CD4-positive, alpha-beta T cell treated with Interleukin-17A for 4 hours (primary cell): ENCODE results near the gene XIST.
"Not testable (repeated sequence)": the region's sequence is repeated elsewhere in the genome, so short reads cannot be mapped to it uniquely, and the experiment has no call there.

Experiments used
- DNase-seq: peaks from one replicate; pipeline ENCODE4 v3.0.0-alpha.2; 2020; ENCODE audit warnings: mixed read lengths

The XIST gene

GRCh38 chrX:73852467-73852866 lies at the start of gene XIST:
XIST (minus strand) TSS chrX:73852714.
- peak; percentile 75 for DNase-seq

- DNase-seq: not testable (repeated sequence)
Measured at GRCh38 chrX:73898315-73898714, 45.8 kb upstream of the XIST start.

DNA sequence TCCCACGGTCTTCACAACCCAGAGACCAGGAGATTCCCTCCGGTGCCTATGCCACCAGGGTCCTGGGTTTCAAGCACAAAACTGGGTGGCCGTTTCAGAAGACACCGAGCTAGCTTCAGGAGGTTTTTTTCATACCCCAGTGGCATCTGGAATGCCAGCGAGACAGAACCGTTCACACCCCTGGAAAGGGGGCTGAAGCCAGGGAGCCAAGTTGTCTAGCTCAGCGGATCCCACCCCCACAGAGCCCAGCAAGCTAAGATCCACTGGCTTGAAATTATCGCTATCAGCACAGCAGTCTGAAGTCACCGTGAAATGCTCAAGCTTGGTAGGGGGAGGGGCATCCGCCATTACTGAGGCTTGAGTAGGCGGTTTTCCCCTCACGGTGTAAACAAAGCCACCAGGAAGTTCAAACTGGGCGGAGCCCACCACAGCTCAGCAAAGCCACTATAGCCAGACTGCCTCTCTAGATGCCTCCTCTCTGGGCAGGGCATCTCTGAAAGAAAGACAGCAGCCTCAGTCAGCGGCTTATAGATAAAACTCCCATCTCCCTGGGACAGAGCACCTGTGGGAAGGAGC lies 40.1 kb upstream of the XIST start:
- DNase-seq: peak; percentile 56

- DNase-seq: not testable (repeated sequence)
Measured at GRCh38 chrX:73882260-73882659, 29.7 kb upstream of the XIST start.

DNA sequence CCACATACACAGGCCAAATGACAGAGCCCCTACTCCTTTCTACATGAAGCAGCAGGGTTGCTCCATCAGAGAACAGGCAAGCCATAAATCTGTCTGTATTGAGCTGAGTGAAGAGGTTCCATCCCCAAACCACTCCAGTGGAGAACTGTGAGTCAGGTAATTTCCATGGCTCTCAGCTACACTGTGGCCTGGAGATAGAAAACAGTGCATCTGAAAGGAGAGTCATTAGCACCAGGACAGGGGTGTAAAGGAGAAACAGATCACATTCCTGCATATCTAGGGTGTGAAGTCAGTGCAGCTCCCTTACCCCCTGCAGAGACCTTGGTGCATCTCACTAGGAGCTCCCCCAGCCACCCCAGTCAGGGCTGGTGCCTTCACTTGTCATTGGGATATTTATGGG lies 25.2 kb upstream of the XIST start:
- no peak for DNase-seq

DNA sequence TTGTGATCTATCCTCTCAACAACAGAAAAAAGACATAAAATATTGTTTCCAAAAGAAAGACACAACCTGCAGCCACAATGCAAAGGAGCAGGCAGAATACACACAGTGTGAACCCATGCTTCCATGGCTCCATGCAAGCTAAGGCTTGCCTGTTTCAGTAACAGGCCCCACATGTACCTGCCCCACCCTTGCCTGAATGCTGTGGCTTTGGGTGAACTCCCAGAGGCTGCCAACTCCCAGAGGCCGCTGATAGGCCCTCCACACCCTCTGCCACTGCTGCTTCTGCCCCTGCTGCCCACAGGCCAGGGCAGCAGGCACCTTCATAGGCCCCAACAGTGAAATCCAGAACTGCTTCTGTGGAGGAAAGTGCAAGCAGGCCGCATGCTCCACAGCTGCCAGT lies 24.4 kb upstream of the XIST start:
- DNase-seq: no peak

DNA sequence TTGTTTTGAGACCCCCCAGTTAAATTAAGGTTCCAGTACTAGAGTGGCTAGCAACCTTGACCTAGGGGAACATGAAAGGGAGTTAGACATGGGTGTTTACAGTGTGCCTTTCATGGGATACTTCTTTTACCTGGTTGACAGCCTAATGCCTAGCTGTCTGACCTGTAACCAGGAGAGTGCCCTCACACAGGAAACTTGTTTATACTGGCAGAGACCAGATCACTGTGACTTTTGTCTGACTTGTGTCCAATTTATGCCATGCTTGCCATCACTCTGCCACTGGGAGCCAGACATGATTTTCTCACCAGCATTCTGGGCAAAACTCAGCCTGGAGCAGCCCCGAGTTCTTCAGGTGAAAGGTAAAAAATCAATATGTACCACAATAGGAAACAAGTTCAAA lies 16.4 kb upstream of the XIST start:
- no peak for DNase-seq

DNA sequence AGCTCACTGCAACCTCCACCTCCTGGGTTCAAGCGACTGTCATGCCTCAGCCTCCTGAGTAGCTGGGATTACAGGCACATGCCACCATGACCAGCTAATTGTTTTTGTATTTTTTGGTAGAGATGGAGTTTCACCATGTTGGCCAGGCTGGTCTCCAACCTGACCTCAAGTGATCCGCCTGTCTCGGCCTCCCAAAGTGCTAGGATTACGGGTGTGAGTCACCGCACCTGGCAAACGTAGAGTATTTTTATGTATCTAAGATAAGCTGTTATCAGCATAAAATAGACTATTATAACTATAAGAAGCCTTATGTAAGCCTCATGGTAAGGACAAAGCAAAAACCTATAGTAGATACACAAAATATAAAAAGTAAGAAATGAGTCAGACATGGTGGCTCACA lies 14.6 kb upstream of the XIST start:
- no peak for DNase-seq

- DNase-seq: no peak
Measured at GRCh38 chrX:73863852-73864251, 11.3 kb upstream of the XIST start.

DNA sequence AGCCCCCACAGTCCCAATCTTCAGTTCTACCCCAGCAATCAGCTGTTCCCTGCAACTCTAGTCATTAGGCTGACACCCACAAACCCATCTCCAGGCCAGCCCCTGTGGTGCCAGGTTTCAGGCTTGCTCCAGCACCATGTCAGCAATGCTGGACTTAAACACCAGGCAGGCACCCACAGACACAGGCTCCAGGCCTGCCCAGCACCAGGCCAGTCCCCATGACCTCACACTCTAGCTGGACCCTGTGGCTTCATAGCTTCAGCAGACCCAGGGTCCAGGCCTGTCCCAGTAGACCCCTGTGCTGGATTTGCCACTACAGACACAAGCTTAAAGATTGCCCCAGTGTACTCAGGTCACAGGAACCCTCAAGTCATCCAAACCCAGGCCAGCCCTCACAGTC lies 10.8 kb upstream of the XIST start:
- no peak for DNase-seq

DNA sequence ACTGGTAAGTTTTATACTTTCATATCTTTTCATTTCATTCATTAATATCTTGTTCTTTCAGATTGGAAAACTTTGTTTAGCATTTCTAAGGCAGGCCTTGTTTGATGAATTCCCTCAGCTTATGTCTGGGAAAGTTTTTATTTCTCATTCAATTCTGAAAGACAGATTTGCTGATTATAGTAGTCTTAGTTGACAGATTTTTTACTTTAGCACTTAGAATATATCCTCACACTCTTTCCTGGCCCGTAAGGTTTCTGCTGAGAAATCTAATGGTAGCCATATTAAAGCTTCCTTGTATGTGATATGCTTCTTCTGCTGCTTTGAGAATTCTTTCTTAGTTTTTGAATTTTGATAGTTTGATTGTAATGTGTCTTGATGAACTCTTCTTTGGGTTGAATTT lies 7.1 kb upstream of the XIST start:
- no peak for DNase-seq

DNA sequence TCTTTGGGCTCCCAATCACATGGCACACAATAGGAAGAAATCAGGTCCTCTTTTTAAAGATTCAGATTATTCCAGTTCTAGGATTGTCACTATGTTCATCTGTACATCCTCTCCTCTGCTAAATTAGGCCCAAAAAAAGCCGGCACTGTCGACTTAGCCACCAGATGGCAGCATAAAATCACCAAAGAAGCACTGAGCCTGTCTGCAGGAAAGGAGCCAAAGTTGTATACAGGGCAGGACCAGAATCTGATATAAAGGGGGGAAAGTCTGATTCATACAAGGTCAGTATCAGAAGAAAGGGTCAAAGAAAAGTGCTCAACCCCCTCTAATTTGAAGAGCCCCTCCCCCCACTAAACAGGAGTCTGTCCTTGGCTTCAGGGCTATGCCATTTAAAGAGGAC lies 3.0 kb upstream of the XIST start:
- peak; percentile 76 for DNase-seq

- no peak for DNase-seq
Measured at GRCh38 chrX:73852022-73852421, 492 bp downstream of the XIST start.

GRCh38 chrX:73851014-73852009 lies 1.2 kb downstream of the XIST start:
- DNase-seq: peak; percentile 75

GRCh38 chrX:73850124-73851013 lies 2.1 kb downstream of the XIST start:
- peak; percentile 31 for DNase-seq

DNA sequence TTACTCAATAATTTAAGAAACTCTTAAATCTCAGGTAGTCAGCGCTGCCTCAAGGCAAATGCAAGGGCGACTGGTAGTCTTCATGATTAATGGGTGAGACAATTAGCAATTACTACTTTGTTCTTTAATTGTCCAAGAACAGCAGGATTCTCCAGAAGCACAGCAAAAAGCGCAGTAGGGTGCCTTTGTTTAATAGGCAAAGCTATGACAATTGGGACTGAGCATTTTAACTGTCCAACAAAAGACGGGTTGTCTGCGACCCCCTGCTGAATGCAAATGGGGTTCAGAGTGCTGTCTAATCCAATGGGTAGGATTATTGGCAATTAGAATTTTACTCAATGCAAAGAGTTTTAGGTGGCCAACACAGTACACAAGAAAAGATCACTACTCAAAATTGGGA lies 3.4 kb downstream of the XIST start:
- no peak for DNase-seq

GRCh38 chrX:73847991-73848390 lies 4.5 kb downstream of the XIST start:
- DNase-seq: no peak

- no peak for DNase-seq
Measured at GRCh38 chrX:73847100-73847499, 5.4 kb downstream of the XIST start.

GRCh38 chrX:73842541-73843234 lies 9.8 kb downstream of the XIST start:
- no peak for DNase-seq

- DNase-seq: no peak
Measured at GRCh38 chrX:73841337-73841736, 11.2 kb downstream of the XIST start.

GRCh38 chrX:73840120-73840924 lies 12.2 kb downstream of the XIST start:
- no peak for DNase-seq

GRCh38 chrX:73839152-73839551 lies 13.4 kb downstream of the XIST start:
- DNase-seq: no peak
